K562 (cell line): Measurements from ENCODE around the gene ZBTB46. TPM values are rescaled to one million over a fixed set of nuclear protein-coding genes. Genes with fewer than 3 reads are reported as not detected.

Source experiments
- ATAC-seq: fragments of 200-7000 bp; cut with Tn5 transposase; 3 replicates; pipeline ENCODE4 v1.9.1; 2020; ENCODE audit warnings: moderate library complexity
- BruUV-seq: library from RNA; stranded (reverse); fragments of 400-500 nt; replicated peaks from 2 replicates; lab custom pipeline; 2021; lab: Mats Ljungman, UMichigan
- CTCF ChIA-PET: fragments of 300-600 bp; formaldehyde crosslinking; extraction: SDS; loops from one replicate; lab custom pipeline; 2021; ENCODE audit warnings: low intra/inter-chr PET ratio; lab: Yijun Ruan, JAX
- POLR2A ChIA-PET: fragments of 300-600, 350-650 bp; sonication (Branson Sonifier 250); formaldehyde crosslinking; extraction: SDS; loops from one replicate; lab custom pipeline; 2021; ENCODE audit warnings: antibody characterized with exemption, inconsistent platforms; lab: Yijun Ruan, JAX
- DNase-seq, 4 experiments: peaks; one replicate each; pipeline versions ENCODE4 v3.0.0 to v3.0.0-alpha.2; 2011 to 2018; ENCODE audit warnings: low spot score in 3 of 4, mixed read lengths in 3 of 4; ENCODE audit errors: extremely low read depth in 1 of 4
- FAIRE-seq: peaks from 2 replicates; lab custom pipeline; 2011; peaks lifted over from hg19 to GRCh38; lab: Jason Lieb, UNC
- H2AFZ ChIP-seq: 2 replicates; pipeline ENCODE4 v1.6.0; 2011; ENCODE audit warnings: low read depth, low read length, control low read depth, inconsistent platforms
- H3K27ac ChIP-seq: fragments of 200-600 bp; 3 replicates; pipeline ENCODE4 v1.8.0; 2011; ENCODE audit warnings: low read depth, mild to moderate bottlenecking, control low read depth, inconsistent platforms, low read length, moderate library complexity, mixed read lengths; ENCODE audit errors: extremely low read depth
- H3K27me3 ChIP-seq, 2 experiments: fragments of 300-600 bp in 1 of 2; 2 replicates in 1 of 2; 3 replicates in 1 of 2; pipeline versions ENCODE4 v1.6.0 to v1.8.0; 2011; ENCODE audit warnings: inconsistent platforms in 2 of 2, low read length in 2 of 2, mild to moderate bottlenecking in 1 of 2, mixed read lengths in 1 of 2, moderate library complexity in 1 of 2; ENCODE audit not compliant: control insufficient read depth in 2 of 2, insufficient read depth in 2 of 2
- H3K36me3 ChIP-seq: fragments of 300-600 bp; 3 replicates; pipeline ENCODE4 v1.8.0; 2011; ENCODE audit warnings: mild to moderate bottlenecking, low read length, inconsistent platforms; ENCODE audit not compliant: control insufficient read depth, insufficient read depth
- H3K4me1 ChIP-seq, 2 experiments: fragments of 200-600 bp in 1 of 2; replicated peaks in 1 of 2; 2 replicates in 1 of 2; 3 replicates in 1 of 2; pipeline versions ENCODE4 v1.5.1 to v1.8.0; 2011; ENCODE audit warnings: inconsistent platforms in 2 of 2, low read length in 2 of 2, mild to moderate bottlenecking in 1 of 2, mixed read lengths in 1 of 2, moderate library complexity in 1 of 2; ENCODE audit not compliant: control insufficient read depth in 2 of 2, insufficient read depth in 2 of 2
- H3K4me2 ChIP-seq: 2 replicates; pipeline ENCODE4 v1.6.1; 2011; ENCODE audit warnings: low read length, control low read depth, inconsistent platforms, mixed read lengths; ENCODE audit not compliant: insufficient read depth
- H3K4me3 ChIP-seq: fragments of 200-600 bp; sonication (generic), shearing (Covaris generic); 2 replicates; pipeline ENCODE4 v1.5.1; 2016; ENCODE audit warnings: control low read depth, inconsistent platforms
- H3K79me2 ChIP-seq: fragments of 200-600 bp; 3 replicates; pipeline ENCODE4 v1.8.0; 2011; ENCODE audit warnings: low read length, inconsistent platforms; ENCODE audit not compliant: control insufficient read depth, insufficient read depth
- H3K9ac ChIP-seq, 2 experiments: 2 replicates each; pipeline versions ENCODE4 v1.6.0 to v1.6.1; 2011; ENCODE audit warnings: low read depth in 2 of 2, low read length in 2 of 2, control low read depth in 1 of 2, inconsistent platforms in 1 of 2, mild to moderate bottlenecking in 1 of 2, mixed read lengths in 1 of 2; ENCODE audit not compliant: insufficient read depth in 1 of 2
- H3K9me1 ChIP-seq: one replicate; pipeline ENCODE4 v1.6.0; 2011; ENCODE audit warnings: inconsistent platforms, mild to moderate bottlenecking, low read length, moderate library complexity; ENCODE audit not compliant: control insufficient read depth, insufficient read depth
- H3K9me3 ChIP-seq: replicated peaks from 2 replicates; pipeline ENCODE4 v1.5.1; 2011; ENCODE audit warnings: low read depth, low read length, inconsistent platforms; ENCODE audit not compliant: control insufficient read depth, insufficient read depth
- H4K20me1 ChIP-seq: replicated peaks from 2 replicates; pipeline ENCODE4 v1.6.1; 2011; ENCODE audit warnings: low read length, inconsistent platforms, mixed read lengths; ENCODE audit not compliant: control insufficient read depth, insufficient read depth
- CREM ChIP-seq: IDR thresholded peaks from 2 replicates; pipeline ENCODE4 v1.6.1; 2014; ENCODE audit warnings: antibody characterized with exemption, low read depth
- FOXA1 ChIP-seq: fragments of 450-650 bp; IDR thresholded peaks from 2 replicates; pipeline ENCODE4 v1.6.1; 2016; ENCODE audit warnings: mild to moderate bottlenecking, borderline replicate concordance
- POLR2G ChIP-seq: fragments of 200-400 bp; formaldehyde crosslinking; IDR thresholded peaks from 2 replicates; pipeline ENCODE4 v1.6.1; 2017; ENCODE audit warnings: low read depth, mild to moderate bottlenecking, antibody characterized with exemption, low read length, moderate library complexity
- RBFOX2 ChIP-seq: fragments of 200-400 bp; formaldehyde crosslinking; IDR thresholded peaks from 2 replicates; pipeline ENCODE4 v1.6.1; 2017; ENCODE audit warnings: low read depth, mild to moderate bottlenecking, low read length, moderate library complexity
- SPI1 ChIP-seq: IDR thresholded peaks from 2 replicates; pipeline ENCODE4 v1.6.1; 2011; ENCODE audit warnings: low read depth, low read length, control low read depth, borderline replicate concordance
- WGBS: fragments of 100-300 bp; shearing (Covaris generic); methylation state at CpG from one replicate; pipeline ENCODE4 v1.1.6; 2016; ENCODE audit warnings: low coverage, mixed read lengths; ENCODE audit not compliant: insufficient coverage; ENCODE audit errors: missing lambda C conversion rate; 5-methylcytosine and 5-hydroxymethylcytosine counted together
- in situ Hi-C: fragments of 300-500 bp; cut with MboI; formaldehyde crosslinking; loops from 4 replicates; pipeline ENCODE4 v1.15.0; 2018; ENCODE audit warnings: inconsistent platforms, mixed read lengths
- intact Hi-C: fragments of 100-400 bp; cut with micrococcal nuclease; formaldehyde crosslinking; loops from 2 replicates; pipeline ENCODE4 v1.14.2; 2022
- polyA plus RNA-seq, 8 experiments: library from polyadenylated mRNA; depleted of rRNA in 4 of 8; stranded (reverse) in 5 of 8; unstranded in 3 of 8; fragments of >200 nt; fragmentation: Nextera tagmentation in 2 of 8; fragmentation: Illumina TruSeq in 1 of 8; extraction: Ambion mirVana in 2 of 8; extraction: Trizol in 1 of 8; gene quantifications; 2 replicates each; pipeline versions ENCODE4 v1.2.1 to v1.2.3, GENCODE V29; 2011 to 2014; ENCODE audit warnings: inconsistent platforms in 1 of 8, missing spikeins in 1 of 8
- total RNA-seq, 7 experiments: library from RNA; depleted of rRNA in 6 of 7; stranded (reverse); fragments of >200 nt in 6 of 7; fragmentation: Illumina TruSeq in 2 of 7; extraction: Trizol in 2 of 7; gene quantifications; 2 replicates each; pipeline versions ENCODE4 v1.2.1 to v1.2.3, GENCODE V29; 2011 to 2021; ENCODE audit warnings: low replicate concordance in 1 of 7

Gene ZBTB46
- total and polyA plus RNA-seq, 9 of the 15 experiments (the other 6 are each of a cell fraction or from before 2014, with no cell fraction given) = 0.29 to 4.1 (median 1.1) TPM

DNA sequence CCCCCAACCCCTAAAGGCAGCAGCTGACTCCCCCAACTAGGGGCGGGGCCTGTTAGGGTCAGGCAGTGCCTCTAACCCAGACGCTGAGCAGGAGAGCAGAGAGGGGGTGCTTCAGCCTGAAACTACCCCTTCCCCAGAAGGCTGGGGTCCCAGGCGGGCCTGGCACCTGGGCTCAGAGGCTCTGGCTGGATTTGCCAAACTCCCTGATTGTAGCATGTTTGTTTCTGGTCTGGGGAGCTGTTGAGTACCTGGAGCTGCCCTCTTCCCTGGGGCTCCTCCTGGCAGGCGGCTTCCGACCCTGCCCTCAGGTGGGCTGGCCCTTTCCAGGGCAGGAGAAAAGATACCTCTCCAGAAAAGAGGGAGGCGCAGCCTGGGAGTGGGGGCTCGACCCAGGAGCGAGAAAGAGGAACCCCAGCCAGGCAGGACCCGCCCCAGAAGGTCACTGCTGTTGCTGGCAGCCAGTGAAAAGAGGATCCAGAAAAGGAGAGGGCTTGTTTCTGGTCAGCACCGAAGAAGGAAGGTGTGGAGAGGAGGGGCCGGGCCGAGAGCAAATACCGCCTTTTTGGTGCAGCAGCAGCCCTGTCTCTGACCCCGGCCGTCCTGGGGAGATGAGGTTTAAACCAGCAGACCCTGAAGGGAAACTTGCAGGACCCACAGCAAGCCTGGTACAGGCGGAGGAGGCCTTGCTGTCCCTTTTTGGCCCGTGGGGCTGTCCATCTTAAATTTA is 29.4 kb upstream of the ZBTB46 start:
- Histone ChIP-seq H3K9ac (peak overlapping the region in 1 of 2 experiments; percentile 82; a peak in 2 of 4 replicates), H3K4me1 (peaks cover 29 to 82% of the 10 kb centered on the region in 2 experiments), H2AFZ (no peak overlapping the region), H4K20me1 (no peaks in the 10 kb centered on the region), H3K27me3 (no peaks in the 10 kb centered on the region), H3K9me1 (no peaks in the 10 kb centered on the region), H3K27ac (no peak overlapping the region), H3K9me3 (no peaks in the 10 kb centered on the region), H3K4me3 (no peak overlapping the region), H3K79me2 (peaks cover 16% of the 10 kb centered on the region), H3K4me2 (no peak overlapping the region), H3K36me3 (peaks cover 26% of the 10 kb centered on the region; the same call in 2 of the 3 replicates)
- 71% methylated on average over 10 of the region's 17 CpGs for WGBS
- CTCF ChIA-PET = no interaction called here
- in situ Hi-C loops (loop anchor here (5.0 kb wide), 1 partner anchor 153 kb away; the partner anchor contains the start of genes ARFRP1 and ZGPAT), intact Hi-C loops (loop anchor here (10.0 kb wide), 2 partner anchors 114 to 306 kb away; partner anchors contain the start of genes FNDC11 and SAMD10)
- BruUV-seq = no TSS peak
- TF ChIP-seq RBFOX2 (peak; percentile 42; the same call in 1 of the 2 replicates), SPI1 (peak; percentile 82), FOXA1 (no peak), CREM (no peak), POLR2G (0 out of 2 replicates have a peak, but pooled peaks have one; percentile 41)
- no peak for DNase-seq
- no peak for ATAC-seq
- no peak for FAIRE-seq
- POLR2A ChIA-PET = no interaction called here
